Measurements from ENCODE around the gene SNTG2.
"Not testable (repeated sequence)": the region's sequence is repeated elsewhere in the genome, so short reads cannot be mapped to it uniquely, and the experiment has no call there.

SNTG2 gene

GRCh38 chr2:950080-950966, at the start of gene SNTG2:
Gene SNTG2, plus strand, starts transcription at chr2:950849. Its CDS starts 148 bp downstream, at chr2:950997.
- DNase-seq = no peak

- DNase-seq = no peak
These were observed 48.1 kb upstream of the SNTG2 start for GRCh38 chr2:902584-902983.

GRCh38 chr2:903223-903900, 47.3 kb upstream of the SNTG2 start:
- DNase-seq = no peak

- no peak for DNase-seq
These were observed 46.2 kb upstream of the SNTG2 start for GRCh38 chr2:904246-905024.

- DNase-seq = no peak
These were observed 45.4 kb upstream of the SNTG2 start for GRCh38 chr2:905091-905832.

GRCh38 chr2:905833-906140, 44.9 kb upstream of the SNTG2 start:
- no peak for DNase-seq

GRCh38 chr2:907706-908105, 42.9 kb upstream of the SNTG2 start:
- no peak for DNase-seq

GRCh38 chr2:908568-908967, 42.1 kb upstream of the SNTG2 start:
- no peak for DNase-seq

- DNase-seq = not testable (repeated sequence)
These were observed 40.8 kb upstream of the SNTG2 start for GRCh38 chr2:909764-910379.

GRCh38 chr2:910698-911097, 40.0 kb upstream of the SNTG2 start:
- DNase-seq = no peak

GRCh38 chr2:915979-916378, 34.7 kb upstream of the SNTG2 start:
- DNase-seq = no peak

GRCh38 chr2:916935-917334, 33.7 kb upstream of the SNTG2 start:
- no peak for DNase-seq

- DNase-seq = no peak
These were observed 31.0 kb upstream of the SNTG2 start for GRCh38 chr2:919672-920071.

GRCh38 chr2:920573-920972, 30.1 kb upstream of the SNTG2 start:
- no peak for DNase-seq

- DNase-seq = no peak
These were observed 29.6 kb upstream of the SNTG2 start for GRCh38 chr2:920999-921398.

GRCh38 chr2:922185-922584, 28.5 kb upstream of the SNTG2 start:
- DNase-seq = no peak

- DNase-seq = no peak
These were observed 26.6 kb upstream of the SNTG2 start for GRCh38 chr2:923832-924601.

- DNase-seq = no peak
These were observed 25.9 kb upstream of the SNTG2 start for GRCh38 chr2:924701-925100.

GRCh38 chr2:925309-925708, 25.3 kb upstream of the SNTG2 start:
- no peak for DNase-seq

- DNase-seq = no peak
These were observed 24.9 kb upstream of the SNTG2 start for GRCh38 chr2:925711-926110.

GRCh38 chr2:926259-926793, 24.3 kb upstream of the SNTG2 start:
- no peak for DNase-seq

Measured in NCI-H1694 treated with DMSO at 0.1 percent for 48 hours (cell line).